Smooth muscle cell (in vitro differentiated cells): ENCODE data around the gene LARP1B. TPM values are rescaled to one million over a fixed set of nuclear protein-coding genes. Genes with fewer than 3 reads are reported as not detected.
"Not testable (repeated sequence)": the region's sequence is repeated elsewhere in the genome, so short reads cannot be mapped to it uniquely, and the experiment has no call there.

ENCODE experiments used
- DNase-seq: peaks from one replicate; lab custom pipeline; 2025; ENCODE audit not compliant: unreplicated experiment; lab: John Stamatoyannopoulos, UW
- H2AFZ ChIP-seq: fragments of 200-600 bp; sonication (generic); 2 replicates; pipeline ENCODE4 v1.6.0; 2016; ENCODE audit warnings: antibody characterized with exemption, low read depth, mild to moderate bottlenecking
- H3F3A ChIP-seq: fragments of 200-600 bp; sonication (generic); 2 replicates; pipeline ENCODE4 v1.6.0; 2017; ENCODE audit warnings: antibody characterized with exemption, low read depth
- H3K27ac ChIP-seq: fragments of 200-600 bp; sonication (generic); 2 replicates; pipeline ENCODE4 v1.5.1; 2016; ENCODE audit warnings: low read depth, mild to moderate bottlenecking
- H3K27me3 ChIP-seq: fragments of 200-600 bp; sonication (generic); 2 replicates; pipeline ENCODE4 v1.6.1; 2016; ENCODE audit warnings: low read depth, mild to moderate bottlenecking
- H3K36me3 ChIP-seq: fragments of 200-600 bp; sonication (generic); 2 replicates; pipeline ENCODE4 v1.5.1; 2016; ENCODE audit warnings: low read depth
- H3K4me1 ChIP-seq: fragments of 200-600 bp; sonication (generic); 2 replicates; pipeline ENCODE4 v1.5.1; 2016; ENCODE audit warnings: low read depth
- H3K4me2 ChIP-seq: fragments of 200-600 bp; sonication (generic); 2 replicates; pipeline ENCODE4 v1.6.0; 2016; ENCODE audit warnings: mild to moderate bottlenecking
- H3K4me3 ChIP-seq: fragments of 200-600 bp; sonication (generic); 2 replicates; pipeline ENCODE4 v1.5.1; 2016; ENCODE audit warnings: mild to moderate bottlenecking
- H3K79me2 ChIP-seq: fragments of 200-600 bp; sonication (generic); 2 replicates; pipeline ENCODE4 v1.6.0; 2016; ENCODE audit warnings: low read depth, mild to moderate bottlenecking
- H3K9ac ChIP-seq: fragments of 200-600 bp; sonication (generic); 2 replicates; pipeline ENCODE4 v1.6.0; 2016; ENCODE audit warnings: low read depth
- H3K9me3 ChIP-seq: fragments of 200-600 bp; sonication (generic); replicated peaks from 2 replicates; pipeline ENCODE4 v1.5.1; 2016; ENCODE audit warnings: low read depth
- H4K20me1 ChIP-seq: fragments of 200-600 bp; sonication (generic); 2 replicates; pipeline ENCODE4 v1.6.0; 2016; ENCODE audit warnings: low read depth
- CTCF ChIP-seq: fragments of 200-600 bp; sonication (generic); IDR thresholded peaks from 2 replicates; pipeline ENCODE4 v1.5.1; 2017; ENCODE audit warnings: borderline replicate concordance, mild to moderate bottlenecking, antibody characterized with exemption; ENCODE audit not compliant: insufficient read depth, poor library complexity, severe bottlenecking
- WGBS: methylation state at CpG from one replicate; pipeline ENCODE4 v1.1.7; 2016; ENCODE audit warnings: low lambda C conversion rate; 5-methylcytosine and 5-hydroxymethylcytosine counted together
- polyA plus RNA-seq: library from polyadenylated mRNA; unstranded; fragments of >200 nt; fragmentation: Nextera tagmentation; extraction: Ambion mirVana; gene quantifications from 2 replicates; pipeline ENCODE4 v1.2.1, GENCODE V29; 2016
- total RNA-seq: library from RNA; depleted of rRNA; stranded (reverse); fragments of >200 nt; gene quantifications from 2 replicates; pipeline ENCODE4 v1.2.3, GENCODE V29; 2014

Gene LARP1B
- total and polyA plus RNA-seq, 2 experiments from 2014 or later: 6.9 to 19.1 TPM

GRCh38 chr4:128031756-128032384, 29.2 kb upstream of the LARP1B start:
- H4K20me1 ChIP-seq: no peaks in the 10 kb centered on the region
- no peak for TF ChIP-seq CTCF
- no peak for DNase-seq

GRCh38 chr4:128039568-128039967, 21.5 kb upstream of the LARP1B start:
- Histone ChIP-seq H3K9ac (no peak overlapping the region), H3K4me2 (no peak overlapping the region), H3K4me3 (no peak overlapping the region), H3K27me3 (no peaks in the 10 kb centered on the region), H4K20me1 (no peaks in the 10 kb centered on the region), H3F3A (no peaks in the 10 kb centered on the region), H3K36me3 (no peaks in the 10 kb centered on the region), H3K9me3 (no peaks in the 10 kb centered on the region), H3K4me1 (no peaks in the 10 kb centered on the region), H3K27ac (no peak overlapping the region), H3K79me2 (no peaks in the 10 kb centered on the region), H2AFZ (no peak overlapping the region)
- no peak for DNase-seq
- TF ChIP-seq CTCF: no peak
- WGBS: 93% methylated on average over 1 of the region's 1 CpG

More at GRCh38 chr4:128031756-128032384, 29.2 kb upstream of the LARP1B start:
- Histone ChIP-seq H3F3A (no peaks in the 10 kb centered on the region), H3K4me2 (no peak overlapping the region), H3K36me3 (peaks cover 3% of the 10 kb centered on the region), H3K9ac (no peak overlapping the region), H3K27ac (no peak overlapping the region), H3K27me3 (no peaks in the 10 kb centered on the region), H3K4me3 (no peak overlapping the region), H3K4me1 (no peaks in the 10 kb centered on the region), H2AFZ (no peak overlapping the region), H3K79me2 (no peaks in the 10 kb centered on the region), H3K9me3 (no peaks in the 10 kb centered on the region)
- WGBS: 90% methylated on average over 3 of the region's 3 CpGs

- not testable (repeated sequence) for H3K9me3 ChIP-seq, H3K36me3 ChIP-seq, H3K4me1 ChIP-seq, H3K4me2 ChIP-seq, H2AFZ ChIP-seq, DNase-seq, H3K4me3 ChIP-seq, H3F3A ChIP-seq, H3K9ac ChIP-seq, H4K20me1 ChIP-seq, H3K27ac ChIP-seq, H3K27me3 ChIP-seq, H3K79me2 ChIP-seq
- WGBS: 93% methylated on average over 9 of the region's 9 CpGs
Measured at GRCh38 chr4:128047019-128047418, 14.1 kb upstream of the LARP1B start.

- H3K4me1 ChIP-seq, H3K36me3 ChIP-seq, H4K20me1 ChIP-seq, H3K9ac ChIP-seq, H3K79me2 ChIP-seq, H3F3A ChIP-seq, H3K4me2 ChIP-seq, H3K9me3 ChIP-seq, H2AFZ ChIP-seq, H3K27me3 ChIP-seq, H3K4me3 ChIP-seq, DNase-seq, H3K27ac ChIP-seq: not testable (repeated sequence)
- 98% methylated on average over 21 of the region's 34 CpGs for WGBS
Measured at GRCh38 chr4:128047514-128047913, 13.6 kb upstream of the LARP1B start.

GRCh38 chr4:128051229-128051628, 9.9 kb upstream of the LARP1B start:
- H3K9ac ChIP-seq, H3K4me3 ChIP-seq, H3K9me3 ChIP-seq, H3F3A ChIP-seq, H3K4me1 ChIP-seq, H3K79me2 ChIP-seq, H3K36me3 ChIP-seq, H3K4me2 ChIP-seq, H3K27me3 ChIP-seq, H3K27ac ChIP-seq, DNase-seq, H2AFZ ChIP-seq, H4K20me1 ChIP-seq: not testable (repeated sequence)
- WGBS: 81% methylated on average over 10 of the region's 10 CpGs

- H3K4me3 ChIP-seq, H4K20me1 ChIP-seq, H3K4me2 ChIP-seq, H2AFZ ChIP-seq, H3K79me2 ChIP-seq, H3F3A ChIP-seq, H3K36me3 ChIP-seq, H3K4me1 ChIP-seq, H3K27ac ChIP-seq, DNase-seq, H3K9me3 ChIP-seq, H3K27me3 ChIP-seq, H3K9ac ChIP-seq: not testable (repeated sequence)
- 84% methylated on average over 9 of the region's 9 CpGs for WGBS
Measured at GRCh38 chr4:128054907-128055306, 6.2 kb upstream of the LARP1B start.

- H4K20me1 ChIP-seq, H3K79me2 ChIP-seq, H3F3A ChIP-seq, H3K4me2 ChIP-seq, H3K27me3 ChIP-seq, H3K36me3 ChIP-seq, H3K4me3 ChIP-seq, H3K9me3 ChIP-seq, H3K4me1 ChIP-seq, DNase-seq, H3K27ac ChIP-seq, H2AFZ ChIP-seq, H3K9ac ChIP-seq: not testable (repeated sequence)
- WGBS: 84% methylated on average over 10 of the region's 10 CpGs
Measured at GRCh38 chr4:128055441-128056206, 5.5 kb upstream of the LARP1B start.
